ENCODE results near the gene PTCHD4. TPM values are rescaled to one million over a fixed set of nuclear protein-coding genes. Genes with fewer than 3 reads are reported as not detected.
"Not testable (repeated sequence)": the region's sequence is repeated elsewhere in the genome, so short reads cannot be mapped to it uniquely, and the experiment has no call there.

PTCHD4 gene
- total RNA-seq, 1 experiment from 2014 or later: not detected

DNA sequence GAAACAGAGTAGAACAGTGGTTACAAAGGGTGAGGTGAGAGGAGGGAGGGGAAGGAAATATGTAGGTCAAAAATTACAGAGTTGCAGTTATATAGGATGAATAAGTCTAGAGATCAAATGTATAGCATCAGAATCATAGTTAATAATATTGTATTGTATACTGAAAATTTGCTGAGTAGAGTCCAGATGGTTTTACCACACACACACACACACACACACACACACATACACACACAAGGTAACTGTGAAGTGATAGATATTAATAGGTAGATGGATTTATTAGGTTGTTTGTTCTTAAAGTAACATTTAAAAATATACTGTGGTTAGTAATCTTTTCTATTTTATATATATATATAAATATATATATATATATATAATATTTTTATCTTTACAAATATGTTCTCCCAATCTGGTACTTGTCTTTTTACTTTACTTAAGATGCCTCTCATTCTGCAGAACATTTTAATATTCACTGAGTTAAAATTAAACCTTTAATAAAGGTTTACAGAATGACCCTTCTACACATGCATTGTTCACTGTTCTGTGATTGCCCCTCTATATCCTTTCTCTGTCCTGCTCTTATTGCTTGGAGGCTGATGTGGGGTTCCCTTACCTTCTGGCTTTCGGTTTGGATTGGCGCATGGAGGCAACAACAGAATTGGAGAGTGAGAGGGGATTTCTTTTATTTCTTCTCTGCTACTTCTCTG, 408 bp downstream of the PTCHD4 start:
- POLR2A ChIA-PET: no interaction called here
- CTCF ChIA-PET: no interaction called here
- Histone ChIP-seq H3K4me1 (no peaks in the 10 kb centered on the region), H3K4me3 (ENCODE audit: low read depth, low read length) (no peak overlapping the region), H3K27me3 (replicated peaks; ENCODE audit: control insufficient read depth, insufficient read depth, low read length) (no peaks in the 10 kb centered on the region), H3K36me3 (ENCODE audit: control insufficient read depth, insufficient read depth, low read length) (no peaks in the 10 kb centered on the region), H3K9me3 (no peaks in the 10 kb centered on the region)
- no peaks in the 10 kb centered on the region for H3K4me1 Mint-ChIP-seq (ENCODE audit: low read depth, unreplicated experiment)
- DNase-seq: no peak
- intact Hi-C loops (cut with micrococcal nuclease; ENCODE audit: unreplicated experiment): no loop called here
- H3K27ac Mint-ChIP-seq (ENCODE audit: unreplicated experiment): no peak overlapping the region
- no peaks in the 10 kb centered on the region for H3K36me3 Mint-ChIP-seq (ENCODE audit: insufficient read depth, unreplicated experiment)
- H3K4me3 Mint-ChIP-seq (ENCODE audit: unreplicated experiment): no peak overlapping the region
- H3K27me3 Mint-ChIP-seq (ENCODE audit: insufficient read depth, unreplicated experiment): no peaks in the 10 kb centered on the region
- no TSS peak for BruUV-seq (replicated peaks)
- TF ChIP-seq, protein P1, sequence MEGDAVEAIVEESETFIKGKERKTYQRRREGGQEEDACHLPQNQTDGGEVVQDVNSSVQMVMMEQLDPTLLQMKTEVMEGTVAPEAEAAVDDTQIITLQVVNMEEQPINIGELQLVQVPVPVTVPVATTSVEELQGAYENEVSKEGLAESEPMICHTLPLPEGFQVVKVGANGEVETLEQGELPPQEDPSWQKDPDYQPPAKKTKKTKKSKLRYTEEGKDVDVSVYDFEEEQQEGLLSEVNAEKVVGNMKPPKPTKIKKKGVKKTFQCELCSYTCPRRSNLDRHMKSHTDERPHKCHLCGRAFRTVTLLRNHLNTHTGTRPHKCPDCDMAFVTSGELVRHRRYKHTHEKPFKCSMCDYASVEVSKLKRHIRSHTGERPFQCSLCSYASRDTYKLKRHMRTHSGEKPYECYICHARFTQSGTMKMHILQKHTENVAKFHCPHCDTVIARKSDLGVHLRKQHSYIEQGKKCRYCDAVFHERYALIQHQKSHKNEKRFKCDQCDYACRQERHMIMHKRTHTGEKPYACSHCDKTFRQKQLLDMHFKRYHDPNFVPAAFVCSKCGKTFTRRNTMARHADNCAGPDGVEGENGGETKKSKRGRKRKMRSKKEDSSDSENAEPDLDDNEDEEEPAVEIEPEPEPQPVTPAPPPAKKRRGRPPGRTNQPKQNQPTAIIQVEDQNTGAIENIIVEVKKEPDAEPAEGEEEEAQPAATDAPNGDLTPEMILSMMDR (IDR thresholded peaks at IDR 0.05; ENCODE audit: insufficient read depth in 1 of 2, low read depth in 1 of 2, low read length in 1 of 2, severe bottlenecking in 1 of 2, unreplicated experiment in 1 of 2): no peak
- no peaks in the 10 kb centered on the region for H3K9me3 Mint-ChIP-seq (ENCODE audit: unreplicated experiment)

DNA sequence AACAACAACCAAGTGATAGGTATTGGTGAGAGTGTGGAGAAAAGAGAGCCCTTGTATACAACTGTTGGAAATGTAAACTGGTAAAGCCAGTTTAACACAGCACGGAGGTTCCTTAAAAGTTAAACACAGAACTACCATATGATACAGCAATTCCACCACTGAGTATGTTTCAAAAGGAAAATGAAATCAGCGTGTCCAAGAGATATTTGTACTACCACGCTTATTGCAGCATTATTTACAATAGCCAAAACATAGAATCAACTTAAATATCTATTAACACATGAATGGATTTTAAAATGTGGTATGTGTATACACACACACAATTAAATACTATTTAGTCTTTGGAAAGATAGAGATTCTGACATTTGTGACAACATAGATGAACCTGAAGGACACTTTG, 1.1 kb downstream of the PTCHD4 start:
- intact Hi-C loops (cut with micrococcal nuclease; ENCODE audit: unreplicated experiment): no loop called here
- H3K27me3 ChIP-seq (replicated peaks; ENCODE audit: control insufficient read depth, insufficient read depth, low read length): no peaks in the 10 kb centered on the region
- no peak overlapping the region for H3K4me3 ChIP-seq (ENCODE audit: low read depth, low read length)
- Mint-ChIP-seq H3K27me3 (ENCODE audit: insufficient read depth, unreplicated experiment) (no peaks in the 10 kb centered on the region), H3K27ac (ENCODE audit: unreplicated experiment) (no peak overlapping the region), H3K9me3 (ENCODE audit: unreplicated experiment) (no peaks in the 10 kb centered on the region), H3K4me1 (ENCODE audit: low read depth, unreplicated experiment) (no peaks in the 10 kb centered on the region), H3K36me3 (ENCODE audit: insufficient read depth, unreplicated experiment) (no peaks in the 10 kb centered on the region), H3K4me3 (ENCODE audit: unreplicated experiment) (no peak overlapping the region)
- H3K9me3 ChIP-seq: no peaks in the 10 kb centered on the region
- no TSS peak for BruUV-seq (replicated peaks)
- ChIA-PET POLR2A (no interaction called here), CTCF (no interaction called here)
- DNase-seq: no peak
- no peaks in the 10 kb centered on the region for H3K4me1 ChIP-seq
- no peaks in the 10 kb centered on the region for H3K36me3 ChIP-seq (ENCODE audit: control insufficient read depth, insufficient read depth, low read length)
- TF ChIP-seq, protein P1 (IDR thresholded peaks at IDR 0.05; ENCODE audit: insufficient read depth in 1 of 2, low read depth in 1 of 2, low read length in 1 of 2, severe bottlenecking in 1 of 2, unreplicated experiment in 1 of 2): no peak

DNA sequence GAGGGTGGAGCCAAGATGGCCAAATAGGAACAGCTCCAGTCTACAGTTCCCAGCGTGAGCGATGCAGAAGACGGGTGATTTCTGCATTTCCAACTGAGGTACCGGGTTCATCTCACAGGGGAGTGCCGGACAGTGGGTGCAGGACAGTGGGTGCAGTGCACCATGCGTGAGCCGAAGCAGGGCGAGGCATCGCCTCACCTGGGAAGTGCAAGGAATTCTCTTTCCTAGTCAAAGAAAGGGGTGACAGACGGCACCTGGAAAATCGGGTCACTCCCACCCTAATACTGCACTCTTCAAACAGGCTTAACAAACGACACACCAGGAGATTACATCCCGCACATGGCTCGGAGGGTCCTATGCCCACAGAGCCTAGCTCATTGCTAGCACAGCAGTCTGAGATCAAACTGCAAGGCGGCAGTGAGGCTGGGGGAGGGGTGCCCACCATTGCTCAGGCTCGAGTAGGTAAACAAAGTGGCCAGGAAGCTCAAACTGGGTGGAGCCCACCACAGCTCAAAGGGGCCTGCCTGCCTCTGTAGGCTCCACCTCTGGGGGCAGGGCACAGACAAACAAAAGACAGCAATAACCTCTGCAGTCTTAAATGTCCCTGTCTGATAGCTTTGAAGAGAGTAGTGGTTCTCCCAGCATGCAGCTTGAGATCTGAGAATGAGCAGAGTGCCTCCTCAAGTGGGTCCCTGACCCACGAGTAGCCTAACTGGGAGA, 8.4 kb downstream of the PTCHD4 start:
- H3K4me1 ChIP-seq; H3K4me3 Mint-ChIP-seq (ENCODE audit: unreplicated experiment); H3K4me1 Mint-ChIP-seq (ENCODE audit: low read depth, unreplicated experiment); H3K27me3 ChIP-seq (replicated peaks; ENCODE audit: control insufficient read depth, insufficient read depth, low read length); BruUV-seq (replicated peaks); H3K27ac Mint-ChIP-seq (ENCODE audit: unreplicated experiment); H3K4me3 ChIP-seq (ENCODE audit: low read depth, low read length); H3K27me3 Mint-ChIP-seq (ENCODE audit: insufficient read depth, unreplicated experiment); intact Hi-C loops (cut with micrococcal nuclease; ENCODE audit: unreplicated experiment); H3K9me3 ChIP-seq; H3K9me3 Mint-ChIP-seq (ENCODE audit: unreplicated experiment); POLR2A ChIA-PET; H3K36me3 Mint-ChIP-seq (ENCODE audit: insufficient read depth, unreplicated experiment); DNase-seq; CTCF ChIA-PET; H3K36me3 ChIP-seq (ENCODE audit: control insufficient read depth, insufficient read depth, low read length): not testable (repeated sequence)
